GM10266 (cell line): ENCODE data around the gene EIPR1.

Experiments used
- DNase-seq: peaks from one replicate; pipeline ENCODE4 v3.0.0; 2012; ENCODE audit errors: extremely low spot score
- TF ChIP-seq, protein P1 (sequence below): IDR thresholded peaks from 2 replicates; pipeline ENCODE4 v1.5.1; 2012; ENCODE audit warnings: mild to moderate bottlenecking, low read depth; ENCODE audit not compliant: control insufficient read depth, insufficient read depth; ENCODE audit errors: missing control alignments

EIPR1 gene

DNA sequence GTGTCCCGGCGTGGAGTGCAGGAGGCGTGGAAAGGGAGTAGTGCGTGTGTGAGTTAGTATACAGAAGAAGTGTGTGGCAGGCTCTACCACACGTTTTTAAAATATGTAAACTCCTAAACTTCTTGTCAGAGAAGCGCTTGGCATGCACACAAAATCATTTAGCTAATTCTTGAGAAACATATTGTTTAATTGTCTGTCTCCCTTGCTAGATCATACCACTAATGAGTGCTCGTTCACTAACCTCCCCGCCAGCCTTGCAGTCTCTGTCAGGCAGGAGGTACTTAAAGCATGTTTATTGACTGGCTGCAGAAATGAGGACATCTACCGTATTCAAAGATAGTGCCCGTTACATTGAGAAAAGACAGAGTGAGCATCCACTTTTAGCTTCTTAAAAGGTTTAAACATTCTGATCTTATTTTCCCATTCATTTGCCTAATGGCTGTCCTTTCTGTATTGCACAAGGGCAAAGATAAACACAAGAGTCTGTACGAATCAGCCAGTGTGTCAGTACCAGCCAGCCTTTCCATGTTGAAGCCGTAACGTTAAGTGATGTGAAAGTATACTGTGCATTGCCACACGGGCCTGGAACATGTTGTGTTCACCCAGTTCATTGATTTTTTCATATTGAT is 43.3 kb upstream of the EIPR1 start:
- TF ChIP-seq, protein P1, sequence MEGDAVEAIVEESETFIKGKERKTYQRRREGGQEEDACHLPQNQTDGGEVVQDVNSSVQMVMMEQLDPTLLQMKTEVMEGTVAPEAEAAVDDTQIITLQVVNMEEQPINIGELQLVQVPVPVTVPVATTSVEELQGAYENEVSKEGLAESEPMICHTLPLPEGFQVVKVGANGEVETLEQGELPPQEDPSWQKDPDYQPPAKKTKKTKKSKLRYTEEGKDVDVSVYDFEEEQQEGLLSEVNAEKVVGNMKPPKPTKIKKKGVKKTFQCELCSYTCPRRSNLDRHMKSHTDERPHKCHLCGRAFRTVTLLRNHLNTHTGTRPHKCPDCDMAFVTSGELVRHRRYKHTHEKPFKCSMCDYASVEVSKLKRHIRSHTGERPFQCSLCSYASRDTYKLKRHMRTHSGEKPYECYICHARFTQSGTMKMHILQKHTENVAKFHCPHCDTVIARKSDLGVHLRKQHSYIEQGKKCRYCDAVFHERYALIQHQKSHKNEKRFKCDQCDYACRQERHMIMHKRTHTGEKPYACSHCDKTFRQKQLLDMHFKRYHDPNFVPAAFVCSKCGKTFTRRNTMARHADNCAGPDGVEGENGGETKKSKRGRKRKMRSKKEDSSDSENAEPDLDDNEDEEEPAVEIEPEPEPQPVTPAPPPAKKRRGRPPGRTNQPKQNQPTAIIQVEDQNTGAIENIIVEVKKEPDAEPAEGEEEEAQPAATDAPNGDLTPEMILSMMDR, result no peak
- DNase-seq, result no peak

DNA sequence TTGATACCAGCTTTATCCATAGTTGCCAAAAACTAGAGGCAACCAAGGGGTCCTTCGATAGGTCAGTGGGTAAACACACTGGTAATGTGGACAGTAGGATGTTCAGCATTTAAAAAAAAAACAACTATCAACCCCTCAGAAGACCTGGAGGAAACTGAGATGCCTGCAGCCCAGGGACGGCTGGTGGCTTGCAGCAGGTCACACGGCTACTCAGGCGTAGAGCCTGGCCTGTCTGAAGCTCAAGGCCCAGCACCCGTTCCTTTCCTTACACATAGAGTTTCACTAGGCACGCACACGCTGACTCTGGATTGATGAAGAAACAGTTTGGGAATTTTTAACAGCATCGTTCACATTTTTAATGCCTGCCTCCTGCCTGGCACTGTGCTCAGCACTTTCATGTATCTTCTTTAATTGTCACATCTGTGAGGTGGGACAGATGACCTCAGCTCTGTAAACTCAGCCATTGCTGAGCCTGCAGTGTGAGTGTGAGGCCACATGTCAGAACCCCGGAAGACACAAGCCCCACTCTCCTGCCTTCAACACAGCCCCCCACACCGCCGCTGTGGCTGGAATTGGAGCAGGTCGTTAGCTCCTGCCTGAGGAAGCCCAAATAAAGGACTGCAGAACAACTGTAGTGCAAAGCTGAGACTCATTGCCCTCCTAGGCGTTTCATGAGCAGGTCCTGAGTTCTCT is 42.6 kb upstream of the EIPR1 start:
- no peak for DNase-seq
- TF ChIP-seq, protein P1, result no peak

DNA sequence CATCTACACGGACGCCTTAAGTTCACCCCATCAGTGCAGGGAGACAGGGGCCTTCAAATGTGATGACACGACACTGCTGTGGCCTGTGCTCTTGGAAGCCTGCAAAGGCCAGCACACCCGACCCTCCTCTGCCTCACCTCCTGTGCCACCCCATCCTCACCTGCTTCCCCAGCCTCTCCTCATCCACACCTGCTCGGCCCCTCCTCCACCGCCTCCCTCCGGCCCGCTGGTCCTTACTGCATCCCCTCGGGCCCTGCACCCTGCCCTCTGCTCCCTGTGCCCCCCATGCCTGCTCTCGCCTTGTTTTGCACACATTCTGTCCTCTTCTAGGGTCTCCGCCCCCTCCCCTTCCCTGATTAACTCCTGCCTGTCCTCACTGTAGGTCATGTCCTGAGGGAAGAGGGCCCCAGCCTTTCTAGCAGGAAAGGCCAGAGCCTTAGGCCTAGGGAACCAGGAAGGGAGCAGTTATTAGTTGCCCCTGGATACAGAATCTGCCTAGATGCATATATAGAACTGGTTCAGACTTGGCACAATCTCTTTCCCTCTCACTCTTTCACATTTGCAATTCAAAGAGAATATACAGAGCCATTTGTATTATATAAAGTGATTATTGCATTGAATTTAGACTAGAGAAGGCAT is 41.3 kb upstream of the EIPR1 start:
- no peak for DNase-seq
- TF ChIP-seq, protein P1, result no peak

DNA sequence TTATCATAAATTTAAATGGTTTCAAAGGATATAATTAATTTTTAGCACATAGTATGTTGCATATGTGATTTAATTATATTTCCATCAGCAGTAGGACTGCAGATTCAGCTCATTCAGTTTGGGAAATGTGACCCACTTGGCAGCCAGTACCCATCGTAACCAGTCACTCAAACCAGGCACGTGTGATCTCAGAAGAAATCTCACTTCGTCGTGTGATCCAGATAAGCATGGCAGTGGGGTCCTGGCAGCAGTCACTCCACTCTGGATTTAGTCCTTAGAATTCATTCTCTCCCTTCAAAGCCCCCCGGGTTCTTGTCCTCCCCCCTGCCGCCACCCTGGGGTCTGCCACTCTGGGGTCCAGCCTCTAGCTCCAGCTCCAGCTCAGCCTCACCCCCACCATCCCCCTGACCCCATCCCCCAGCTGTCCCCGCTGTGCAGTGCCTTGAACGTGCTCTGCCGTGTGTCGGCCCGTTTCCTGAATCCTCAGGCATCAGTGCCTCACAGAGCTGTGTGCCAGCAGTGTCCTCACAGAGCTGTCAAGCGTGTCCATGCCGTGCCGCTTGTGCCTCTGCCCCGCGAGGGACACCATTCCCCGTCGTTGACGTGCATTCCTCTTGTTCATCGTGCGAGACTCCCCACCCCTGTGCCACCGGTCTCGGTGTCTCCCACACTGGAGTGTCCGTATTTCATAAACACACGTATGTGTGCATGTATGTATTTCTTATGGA is 36.7 kb upstream of the EIPR1 start:
- TF ChIP-seq, protein P1, result no peak
- DNase-seq, result no peak

DNA sequence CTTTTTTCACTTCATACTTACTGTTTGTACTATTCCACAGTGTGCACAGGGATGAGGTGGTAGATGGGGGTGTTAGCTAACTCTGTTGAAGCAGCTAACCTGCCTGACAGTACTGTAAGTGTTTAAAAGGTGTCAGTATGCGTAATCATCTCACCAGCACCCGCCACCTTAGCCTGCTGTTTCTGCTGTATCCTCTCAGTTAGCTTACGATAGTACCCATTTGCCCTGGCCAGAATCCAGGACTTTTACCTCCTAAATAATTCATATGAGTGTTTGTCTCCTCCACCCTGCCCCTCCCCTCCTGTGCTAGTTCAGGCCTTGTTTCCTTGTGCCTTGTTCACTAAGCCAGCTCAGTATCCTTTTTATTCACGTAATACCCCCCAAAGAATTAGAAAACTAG is 36.1 kb upstream of the EIPR1 start:
- TF ChIP-seq, protein P1, result no peak
- no peak for DNase-seq

DNA sequence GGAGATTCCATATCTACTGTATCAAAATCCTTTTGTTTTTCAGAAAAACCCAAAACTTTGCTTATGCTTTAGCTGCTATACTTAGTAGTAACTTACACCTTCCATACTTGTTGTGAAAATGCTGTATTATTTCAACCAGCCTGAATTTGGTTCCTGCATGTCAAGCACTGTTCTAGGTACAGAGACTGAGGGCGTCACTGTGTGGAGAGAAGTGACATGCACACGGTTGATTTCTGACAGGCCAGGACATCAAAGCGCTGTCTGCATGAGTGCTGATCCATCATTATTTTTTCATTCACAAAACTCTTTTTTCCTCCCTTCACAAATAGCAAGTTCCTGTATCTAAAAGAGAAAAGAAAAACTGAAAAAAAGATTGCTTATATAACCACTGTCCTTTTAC is 33.5 kb upstream of the EIPR1 start:
- TF ChIP-seq, protein P1, result no peak
- DNase-seq, result no peak
